Calu3 (cell line): ENCODE data around the gene CAPRIN1. TPM values are rescaled to one million over a fixed set of nuclear protein-coding genes. Genes with fewer than 3 reads are reported as not detected.
"Not testable (repeated sequence)": the region's sequence is repeated elsewhere in the genome, so short reads cannot be mapped to it uniquely, and the experiment has no call there.

ENCODE experiments used
- BruUV-seq: library from RNA; stranded (reverse); fragments of 400-500 nt; replicated peaks from 2 replicates; lab custom pipeline; 2021; lab: Mats Ljungman, UMichigan
- CTCF ChIA-PET: fragments of 300-600 bp; sonication (Branson Sonifier 250); formaldehyde crosslinking; loops from one replicate; lab custom pipeline; 2022; ENCODE audit warnings: antibody characterized with exemption; lab: Charles Lee
- DNase-seq: peaks from one replicate; pipeline ENCODE4 v3.0.0; 2022
- H3K27ac Mint-ChIP-seq: one replicate; pipeline ENCODE4 v1.8.0; 2022; ENCODE audit warnings: mixed read lengths; ENCODE audit not compliant: unreplicated experiment
- H3K27me3 Mint-ChIP-seq: one replicate; pipeline ENCODE4 v1.8.0; 2022; ENCODE audit warnings: mixed read lengths; ENCODE audit not compliant: unreplicated experiment
- H3K36me3 Mint-ChIP-seq: one replicate; pipeline ENCODE4 v1.8.0; 2022; ENCODE audit warnings: mild to moderate bottlenecking, moderate library complexity, mixed read lengths; ENCODE audit not compliant: insufficient read depth, unreplicated experiment
- H3K4me1 Mint-ChIP-seq: one replicate; pipeline ENCODE4 v1.8.0; 2022; ENCODE audit warnings: mild to moderate bottlenecking, low read depth, mixed read lengths; ENCODE audit not compliant: unreplicated experiment
- H3K4me3 Mint-ChIP-seq: one replicate; pipeline ENCODE4 v1.8.0; 2022; ENCODE audit warnings: mild to moderate bottlenecking, low read depth, moderate library complexity, mixed read lengths; ENCODE audit not compliant: unreplicated experiment
- H3K9me3 Mint-ChIP-seq: one replicate; pipeline ENCODE4 v1.8.0; 2022; ENCODE audit warnings: low read depth, mixed read lengths; ENCODE audit not compliant: unreplicated experiment
- intact Hi-C: fragments of 100-400 bp; cut with micrococcal nuclease; formaldehyde crosslinking; loops from one replicate; pipeline ENCODE4 v1.10.0; 2022; ENCODE audit not compliant: unreplicated experiment
- total RNA-seq: library from RNA; stranded (reverse); gene quantifications from 2 replicates; pipeline ENCODE4 v1.2.3, GENCODE V29; 2022
- TF ChIP-seq, protein P1 (sequence below): fragments of 200-600 bp; IDR thresholded peaks from one replicate; pipeline ENCODE4 v1.8.0; 2022; ENCODE audit warnings: antibody characterized with exemption; ENCODE audit not compliant: unreplicated experiment

The CAPRIN1 gene
- total RNA-seq, 1 experiment from 2014 or later, result 268 TPM

DNA sequence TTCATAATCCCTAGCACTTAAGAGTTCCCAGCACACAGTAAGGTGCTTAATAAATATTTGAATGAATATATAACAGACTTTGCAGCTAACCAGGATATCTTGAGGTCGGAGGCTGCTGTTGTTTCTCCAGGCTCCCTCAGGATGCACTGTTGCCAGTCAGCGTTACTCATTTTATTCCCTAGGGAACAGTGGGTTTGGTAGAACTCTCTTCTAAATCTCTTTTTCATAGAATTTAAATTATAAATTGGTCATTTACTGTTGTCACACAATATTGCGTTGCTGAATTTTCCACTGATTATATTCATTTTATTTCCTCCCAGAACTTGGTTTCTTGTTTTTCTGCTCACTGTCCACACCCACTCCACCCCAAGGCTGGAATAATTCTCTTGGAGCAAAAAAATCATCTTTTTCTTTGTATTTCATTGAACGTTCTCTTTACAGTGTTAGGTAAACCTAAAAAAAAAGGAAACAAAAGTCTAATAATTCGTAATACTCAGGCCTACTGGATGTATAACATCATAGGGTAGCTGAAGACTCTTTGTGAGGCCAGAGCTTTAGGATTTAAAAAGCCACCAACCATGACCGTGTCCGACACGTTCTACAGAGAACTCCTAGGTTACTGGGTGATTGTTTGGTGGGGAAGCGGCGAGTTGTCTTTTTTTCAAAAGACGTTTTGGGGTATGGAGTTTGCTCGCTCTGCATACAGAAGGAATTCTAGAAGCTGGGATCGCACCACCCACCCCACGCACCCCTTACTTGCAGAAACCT is 766 bp upstream of the CAPRIN1 start:
- peaks cover 14% of the 10 kb centered on the region for H3K4me1 Mint-ChIP-seq
- BruUV-seq, result TSS peak; percentile 50
- H3K4me3 Mint-ChIP-seq, result peak overlapping the region; percentile 99
- intact Hi-C loops, result loop anchor here (2.0 to 5.0 kb wide), 2 partner anchors 53 to 308 kb away; partner anchors contain the start of gene ABTB2
- no peak for DNase-seq
- no peaks in the 10 kb centered on the region for H3K27me3 Mint-ChIP-seq
- TF ChIP-seq, protein P1, sequence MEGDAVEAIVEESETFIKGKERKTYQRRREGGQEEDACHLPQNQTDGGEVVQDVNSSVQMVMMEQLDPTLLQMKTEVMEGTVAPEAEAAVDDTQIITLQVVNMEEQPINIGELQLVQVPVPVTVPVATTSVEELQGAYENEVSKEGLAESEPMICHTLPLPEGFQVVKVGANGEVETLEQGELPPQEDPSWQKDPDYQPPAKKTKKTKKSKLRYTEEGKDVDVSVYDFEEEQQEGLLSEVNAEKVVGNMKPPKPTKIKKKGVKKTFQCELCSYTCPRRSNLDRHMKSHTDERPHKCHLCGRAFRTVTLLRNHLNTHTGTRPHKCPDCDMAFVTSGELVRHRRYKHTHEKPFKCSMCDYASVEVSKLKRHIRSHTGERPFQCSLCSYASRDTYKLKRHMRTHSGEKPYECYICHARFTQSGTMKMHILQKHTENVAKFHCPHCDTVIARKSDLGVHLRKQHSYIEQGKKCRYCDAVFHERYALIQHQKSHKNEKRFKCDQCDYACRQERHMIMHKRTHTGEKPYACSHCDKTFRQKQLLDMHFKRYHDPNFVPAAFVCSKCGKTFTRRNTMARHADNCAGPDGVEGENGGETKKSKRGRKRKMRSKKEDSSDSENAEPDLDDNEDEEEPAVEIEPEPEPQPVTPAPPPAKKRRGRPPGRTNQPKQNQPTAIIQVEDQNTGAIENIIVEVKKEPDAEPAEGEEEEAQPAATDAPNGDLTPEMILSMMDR, result no peak
- peaks cover 47% of the 10 kb centered on the region for H3K36me3 Mint-ChIP-seq
- CTCF ChIA-PET, result interaction anchor here (0.9 to 1.1 kb wide), 3 partner anchors 25 to 127 kb away, joined by 3 to 4 read pairs (median 4); no protein-coding TSS in a partner anchor
- no peaks in the 10 kb centered on the region for H3K9me3 Mint-ChIP-seq
- H3K27ac Mint-ChIP-seq, result peak overlapping the region; percentile 97

DNA sequence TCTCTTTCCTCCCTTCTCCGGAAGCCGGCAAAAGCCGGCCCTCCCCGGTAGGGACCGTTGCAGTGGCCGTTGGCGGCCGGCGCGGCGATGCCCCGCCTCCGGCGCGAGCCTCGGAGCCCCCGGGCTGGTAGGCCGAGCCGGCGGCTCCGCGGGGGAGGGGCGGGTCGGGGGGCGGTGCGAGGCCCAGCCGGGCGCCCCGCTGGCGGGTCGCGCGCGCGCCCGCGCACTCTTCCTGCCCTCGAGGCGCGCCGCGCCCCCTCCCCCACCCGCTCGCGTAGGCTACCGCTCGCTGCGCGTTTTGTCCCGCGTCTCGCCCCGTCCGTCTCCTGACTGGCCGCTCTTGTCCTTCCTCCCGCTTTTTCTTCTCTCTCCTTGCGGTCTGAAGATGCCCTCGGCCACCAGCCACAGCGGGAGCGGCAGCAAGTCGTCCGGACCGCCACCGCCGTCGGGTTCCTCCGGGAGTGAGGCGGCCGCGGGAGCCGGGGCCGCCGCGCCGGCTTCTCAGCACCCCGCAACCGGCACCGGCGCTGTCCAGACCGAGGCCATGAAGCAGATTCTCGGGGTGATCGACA is 591 bp downstream of the CAPRIN1 start:
- DNase-seq, result peak; percentile 95
- peaks cover 47% of the 10 kb centered on the region for H3K36me3 Mint-ChIP-seq
- H3K4me1 Mint-ChIP-seq, result peaks cover 14% of the 10 kb centered on the region
- peak overlapping the region; percentile 99 for H3K4me3 Mint-ChIP-seq
- no TSS peak for BruUV-seq
- no peaks in the 10 kb centered on the region for H3K27me3 Mint-ChIP-seq
- H3K27ac Mint-ChIP-seq, result peak overlapping the region; percentile 97
- CTCF ChIA-PET, result interaction anchor here (0.6 to 1.1 kb wide), 3 partner anchors 55 to 128 kb away, joined by 3 to 4 read pairs (median 3); no protein-coding TSS in a partner anchor
- H3K9me3 Mint-ChIP-seq, result no peaks in the 10 kb centered on the region
- intact Hi-C loops, result loop anchor here (5.0 kb wide), 1 partner anchor 55 kb away; no protein-coding TSS in a partner anchor
- TF ChIP-seq, protein P1, result no peak

DNA sequence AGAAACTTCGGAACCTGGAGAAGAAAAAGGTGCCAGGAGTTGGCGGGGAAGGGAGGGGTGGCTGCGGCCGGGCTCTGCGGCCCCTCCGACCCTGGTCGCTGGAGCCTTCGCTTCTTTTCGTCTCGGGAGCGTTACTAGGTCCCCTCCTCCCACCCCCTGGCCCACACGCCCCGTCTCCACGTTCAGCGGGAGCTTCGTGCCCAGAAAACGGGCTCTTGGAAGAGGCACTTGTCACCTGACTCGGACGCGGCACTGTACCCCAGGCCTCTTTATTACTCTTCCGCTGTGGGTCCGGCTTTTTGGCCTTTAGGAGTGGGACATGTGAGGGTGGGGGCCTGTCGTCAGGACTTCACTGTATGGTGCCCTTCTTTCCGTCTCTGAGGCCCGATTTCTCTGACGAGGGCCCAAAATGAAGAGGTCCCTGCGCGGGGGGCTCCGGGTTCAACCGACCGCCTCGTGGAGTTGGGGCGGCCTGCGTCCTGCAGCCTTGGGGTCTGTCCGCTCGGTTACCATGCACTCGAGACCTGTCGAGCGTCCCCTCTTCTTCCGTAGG is 1.2 kb downstream of the CAPRIN1 start:
- H3K4me3 Mint-ChIP-seq, result peak overlapping the region; percentile 99
- BruUV-seq, result no TSS peak
- no peaks in the 10 kb centered on the region for H3K9me3 Mint-ChIP-seq
- peak; percentile 9 for DNase-seq
- H3K36me3 Mint-ChIP-seq, result peaks cover 47% of the 10 kb centered on the region
- TF ChIP-seq, protein P1, result no peak
- intact Hi-C loops, result loop anchor here (5.0 kb wide), 1 partner anchor 55 kb away; no protein-coding TSS in a partner anchor
- H3K27ac Mint-ChIP-seq, result peak overlapping the region; percentile 97
- peaks cover 14% of the 10 kb centered on the region for H3K4me1 Mint-ChIP-seq
- CTCF ChIA-PET, result interaction anchor here (0.6 kb wide), 2 partner anchors 87 to 701 kb away, joined by 5 to 9 read pairs; no protein-coding TSS in a partner anchor
- H3K27me3 Mint-ChIP-seq, result no peaks in the 10 kb centered on the region

DNA sequence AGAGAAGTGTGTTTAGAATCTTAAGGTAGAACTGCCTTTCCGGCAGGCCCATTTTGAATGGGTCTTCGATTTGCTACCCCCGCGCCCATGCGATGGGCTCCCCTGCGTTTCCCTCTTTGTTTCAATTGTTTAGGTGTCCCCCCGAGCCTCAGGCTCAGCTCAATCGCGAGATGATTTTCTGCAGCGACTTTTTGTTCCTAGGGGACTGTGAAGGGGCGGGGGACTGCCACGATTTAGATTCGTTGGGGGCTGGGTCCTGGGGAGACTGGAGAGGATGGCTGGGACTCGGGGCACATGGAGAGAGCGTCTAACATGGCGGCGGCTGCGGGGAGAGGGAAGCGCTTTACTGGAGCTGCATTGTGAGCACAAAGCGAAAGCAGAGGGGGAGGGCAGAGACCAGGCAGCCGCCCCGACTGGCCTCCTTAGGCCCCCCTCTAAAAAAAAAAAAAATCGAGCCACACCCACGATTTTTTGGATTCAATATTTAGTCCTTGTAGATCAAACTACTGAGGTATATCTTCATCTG is 1.7 kb downstream of the CAPRIN1 start:
- peaks cover 14% of the 10 kb centered on the region for H3K4me1 Mint-ChIP-seq
- CTCF ChIA-PET, result interaction anchor here (0.6 kb wide), 2 partner anchors 87 to 700 kb away, joined by 5 to 9 read pairs; no protein-coding TSS in a partner anchor
- H3K27ac Mint-ChIP-seq, result peak overlapping the region; percentile 97
- BruUV-seq, result TSS peak; percentile 72
- intact Hi-C loops, result loop anchor here (5.0 kb wide), 1 partner anchor 56 kb away; no protein-coding TSS in a partner anchor
- TF ChIP-seq, protein P1, result no peak
- no peaks in the 10 kb centered on the region for H3K9me3 Mint-ChIP-seq
- DNase-seq, result peak; percentile 79
- H3K4me3 Mint-ChIP-seq, result peak overlapping the region; percentile 99
- H3K36me3 Mint-ChIP-seq, result peaks cover 47% of the 10 kb centered on the region
- H3K27me3 Mint-ChIP-seq, result no peaks in the 10 kb centered on the region

DNA sequence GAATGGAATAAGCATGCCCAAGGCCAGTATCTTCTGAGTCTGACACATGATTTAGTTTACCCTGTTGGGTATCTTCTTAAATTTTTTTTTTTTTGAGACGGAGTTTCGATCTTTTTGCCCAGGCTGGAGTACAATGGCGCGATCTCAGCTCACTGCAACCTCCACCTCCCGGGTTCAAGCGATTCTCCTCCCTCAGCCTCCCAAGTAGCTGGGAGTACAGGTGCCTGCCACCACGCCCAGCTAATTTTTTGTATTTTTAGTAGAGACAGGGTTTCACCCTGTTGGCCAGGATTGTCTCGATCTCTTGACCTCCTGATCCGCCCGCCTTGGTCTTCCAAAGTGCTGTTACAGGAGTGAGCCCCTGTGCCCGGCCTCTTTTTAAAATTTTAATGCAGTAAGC is 2.8 kb downstream of the CAPRIN1 start:
- Mint-ChIP-seq H3K4me3 (peak overlapping the region; percentile 99), H3K4me1 (peaks cover 22% of the 10 kb centered on the region), H3K36me3 (peaks cover 56% of the 10 kb centered on the region)
- H3K9me3 Mint-ChIP-seq, DNase-seq, BruUV-seq, H3K27me3 Mint-ChIP-seq, H3K27ac Mint-ChIP-seq, CTCF ChIA-PET: not testable (repeated sequence)
- intact Hi-C loops, result loop anchor here (5.0 kb wide), 1 partner anchor 57 kb away; no protein-coding TSS in a partner anchor
